ENCODE data around the gene TMEM80. TPM values are rescaled to one million over a fixed set of nuclear protein-coding genes. Genes with fewer than 3 reads are reported as not detected.

Gene TMEM80
- total RNA-seq, 1 donor = 9.4 TPM

GRCh38 chr11:721247-721740 lies 25.7 kb downstream of the TMEM80 start:
- H3K4me3 ChIP-seq (ENCODE audit: low read depth, low read length) = no peak overlapping the region
- TF ChIP-seq CTCF (IDR thresholded peaks at IDR 0.05; ENCODE audit: insufficient read depth, low read length) = no peak
- DNase-seq (ENCODE audit: low read depth) = no peak

- no peak for DNase-seq (ENCODE audit: low read depth)
- TF ChIP-seq CTCF (IDR thresholded peaks at IDR 0.05; ENCODE audit: insufficient read depth, low read length) = no peak
- H3K4me3 ChIP-seq (ENCODE audit: low read depth, low read length) = no peak overlapping the region
Observed at GRCh38 chr11:721741-722345, 26.2 kb downstream of the TMEM80 start.

- DNase-seq (ENCODE audit: low read depth) = no peak
- no peak overlapping the region for H3K4me3 ChIP-seq (ENCODE audit: low read depth, low read length)
- TF ChIP-seq CTCF (IDR thresholded peaks at IDR 0.05; ENCODE audit: insufficient read depth, low read length) = no peak
Observed at GRCh38 chr11:722346-722811, 26.8 kb downstream of the TMEM80 start.

GRCh38 chr11:723120-723883 lies 27.7 kb downstream of the TMEM80 start:
- TF ChIP-seq CTCF (IDR thresholded peaks at IDR 0.05; ENCODE audit: insufficient read depth, low read length) = peak; percentile 47
- DNase-seq (ENCODE audit: low read depth) = peak; percentile 67
- H3K4me3 ChIP-seq (ENCODE audit: low read depth, low read length) = no peak overlapping the region

- H3K4me3 ChIP-seq (ENCODE audit: low read depth, low read length) = no peak overlapping the region
- no peak for DNase-seq (ENCODE audit: low read depth)
- TF ChIP-seq CTCF (IDR thresholded peaks at IDR 0.05; ENCODE audit: insufficient read depth, low read length) = no peak
Observed at GRCh38 chr11:724049-724777, 28.6 kb downstream of the TMEM80 start.

- TF ChIP-seq CTCF (IDR thresholded peaks at IDR 0.05; ENCODE audit: insufficient read depth, low read length) = no peak
- no peak for DNase-seq (ENCODE audit: low read depth)
Observed at GRCh38 chr11:724778-725386, 29.3 kb downstream of the TMEM80 start.

More at GRCh38 chr11:724778-725386, 29.3 kb downstream of the TMEM80 start:
- H3K4me3 ChIP-seq (ENCODE audit: low read depth, low read length) = no peak overlapping the region
